HTERT RPE-1 (cell line): Measurements from ENCODE around the gene NFATC4.
"Not testable (repeated sequence)": the region's sequence is repeated elsewhere in the genome, so short reads cannot be mapped to it uniquely, and the experiment has no call there.

Source experiments
- in situ Hi-C: fragments of 300-500 bp; cut with MboI; formaldehyde crosslinking; loops from 4 replicates; pipeline ENCODE4 v1.14.3; 2020; ENCODE audit warnings: low sequenced_read_pairs

The NFATC4 gene

DNA sequence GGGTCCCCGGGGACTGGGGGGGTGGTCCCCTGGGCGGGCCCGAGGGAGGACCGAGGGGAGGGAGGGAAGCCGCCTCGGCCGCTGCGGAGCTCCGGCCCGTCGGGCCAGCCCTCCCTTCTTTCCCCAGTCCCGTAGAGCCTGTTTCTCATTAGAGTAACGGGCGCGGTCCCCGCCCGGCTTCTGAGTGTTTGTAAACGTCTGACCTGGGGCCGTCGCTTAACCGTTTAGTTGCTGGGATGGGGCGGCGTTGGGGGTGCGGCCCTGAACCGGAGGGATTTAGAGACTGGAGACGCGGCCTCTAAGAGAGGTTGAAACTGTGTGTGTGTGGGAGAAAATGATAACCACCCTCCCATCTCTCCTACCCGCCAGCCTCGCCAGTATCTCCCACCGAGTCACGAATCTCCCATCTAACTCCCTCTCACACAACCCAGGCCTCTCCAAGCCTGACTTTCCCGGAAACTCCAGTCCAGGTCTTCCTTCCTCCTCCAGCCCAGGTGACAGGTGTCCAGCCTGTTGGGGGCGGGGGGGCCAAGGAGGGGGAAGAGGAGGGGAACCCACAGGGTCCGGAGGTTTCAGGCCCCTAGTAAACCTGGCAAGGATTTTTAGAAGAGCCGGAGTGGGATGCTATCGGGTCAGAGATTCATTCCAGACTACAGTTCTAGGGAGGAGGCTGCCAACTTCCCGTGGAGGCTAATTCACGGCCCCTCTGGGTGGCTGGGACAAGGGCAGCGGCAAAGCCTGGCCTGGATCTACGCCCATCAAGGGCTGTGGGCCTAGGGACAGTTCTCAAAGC, 1.1 kb upstream of the NFATC4 start:
- in situ Hi-C loops = no loop called here

GRCh38 chr14:24368212-24368561, 203 bp downstream of the NFATC4 start:
- in situ Hi-C loops = no loop called here

GRCh38 chr14:24368562-24369252, 723 bp downstream of the NFATC4 start:
- in situ Hi-C loops = no loop called here

GRCh38 chr14:24369463-24369862, 1.5 kb downstream of the NFATC4 start:
- in situ Hi-C loops = no loop called here

GRCh38 chr14:24369907-24370687, 2.1 kb downstream of the NFATC4 start:
- in situ Hi-C loops = no loop called here

DNA sequence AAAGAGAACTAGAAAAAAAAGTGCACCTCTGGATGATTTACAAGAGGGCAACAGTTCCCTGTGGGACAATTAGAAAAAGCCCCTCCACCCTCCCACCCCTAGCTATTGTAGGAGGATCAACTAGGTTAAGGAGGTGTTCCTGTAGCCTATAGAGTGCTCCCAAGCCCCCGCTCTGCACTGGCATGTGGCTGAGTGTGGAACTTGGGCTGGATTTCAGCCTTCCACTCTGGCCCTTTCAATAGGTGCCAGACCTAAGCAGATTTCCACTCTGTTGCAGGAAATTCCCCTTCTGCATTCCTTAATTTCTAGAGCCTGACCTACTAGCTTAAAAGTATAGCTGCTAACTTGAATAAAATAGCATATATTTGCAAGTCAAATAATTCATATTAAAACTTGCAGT, 2.8 kb downstream of the NFATC4 start:
- in situ Hi-C loops = no loop called here

DNA sequence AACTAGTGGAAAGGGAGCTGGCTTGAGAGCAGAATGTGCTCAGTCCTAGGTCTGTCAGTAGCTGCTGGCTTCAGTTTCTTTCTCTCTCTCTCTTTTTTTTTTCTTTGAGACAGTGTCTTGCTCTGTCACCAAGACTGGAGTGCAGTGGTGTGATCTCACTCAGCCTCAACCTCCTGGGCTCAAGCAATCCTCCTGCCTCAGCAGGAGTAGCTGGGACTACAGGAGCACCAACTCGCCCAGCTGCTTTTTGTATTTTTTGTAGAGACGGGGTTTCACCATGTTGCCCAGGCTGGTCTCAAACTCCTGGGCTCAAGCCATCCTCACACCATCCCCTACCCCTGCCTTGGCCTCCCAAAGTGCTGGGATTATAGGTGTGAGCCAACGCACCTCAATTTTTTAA, 3.6 kb downstream of the NFATC4 start:
- in situ Hi-C loops = not testable (repeated sequence)

DNA sequence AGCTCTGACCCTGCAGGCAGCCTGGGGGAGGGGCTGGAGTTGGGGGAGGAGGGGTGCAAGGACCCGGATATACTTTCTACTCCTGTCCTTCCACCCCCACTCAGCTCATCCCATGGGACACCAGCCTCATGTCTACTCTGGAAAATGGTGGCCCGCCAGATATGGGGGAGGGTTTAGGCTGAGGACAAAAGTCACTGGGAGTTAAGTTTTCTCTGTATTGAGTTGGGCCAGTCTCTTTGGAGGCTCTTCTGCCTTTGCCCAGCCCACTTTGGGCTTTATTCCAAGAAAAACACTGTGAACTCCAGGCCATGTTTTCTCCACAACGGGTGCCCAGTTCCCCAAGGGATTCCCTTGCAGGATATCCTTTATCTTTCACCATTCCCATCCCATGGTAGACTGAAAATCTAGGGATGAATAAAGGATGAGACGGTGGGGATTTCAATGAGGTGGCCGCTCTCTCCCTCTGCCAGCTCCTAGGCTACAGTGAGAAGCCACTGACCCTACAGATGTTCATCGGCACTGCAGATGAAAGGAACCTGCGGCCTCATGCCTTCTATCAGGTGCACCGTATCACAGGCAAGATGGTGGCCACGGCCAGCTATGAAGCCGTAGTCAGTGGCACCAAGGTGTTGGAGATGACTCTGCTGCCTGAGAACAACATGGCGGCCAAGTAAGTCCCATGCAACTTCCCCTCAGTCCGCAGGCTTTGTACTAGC, 4.9 kb downstream of the NFATC4 start:
- in situ Hi-C loops = no loop called here

DNA sequence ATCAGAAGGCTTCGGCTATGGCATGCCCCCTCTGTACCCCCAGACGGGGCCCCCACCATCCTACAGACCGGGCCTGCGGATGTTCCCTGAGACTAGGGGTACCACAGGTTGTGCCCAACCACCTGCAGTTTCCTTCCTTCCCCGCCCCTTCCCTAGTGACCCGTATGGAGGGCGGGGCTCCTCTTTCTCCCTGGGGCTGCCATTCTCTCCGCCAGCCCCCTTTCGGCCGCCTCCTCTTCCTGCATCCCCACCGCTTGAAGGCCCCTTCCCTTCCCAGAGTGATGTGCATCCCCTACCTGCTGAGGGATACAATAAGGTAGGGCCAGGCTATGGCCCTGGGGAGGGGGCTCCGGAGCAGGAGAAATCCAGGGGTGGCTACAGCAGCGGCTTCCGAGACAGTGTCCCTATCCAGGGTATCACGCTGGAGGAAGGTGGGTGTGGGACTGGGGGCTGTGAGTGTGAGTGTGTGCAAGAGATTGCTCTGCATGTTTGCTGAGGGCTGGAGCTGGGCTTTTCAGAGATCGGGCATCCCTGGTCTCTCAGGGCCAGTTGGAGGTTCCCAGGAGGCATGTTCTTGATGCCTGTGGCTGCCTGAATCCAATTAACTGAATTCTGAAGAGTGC, 8.6 kb downstream of the NFATC4 start:
- in situ Hi-C loops = no loop called here

DNA sequence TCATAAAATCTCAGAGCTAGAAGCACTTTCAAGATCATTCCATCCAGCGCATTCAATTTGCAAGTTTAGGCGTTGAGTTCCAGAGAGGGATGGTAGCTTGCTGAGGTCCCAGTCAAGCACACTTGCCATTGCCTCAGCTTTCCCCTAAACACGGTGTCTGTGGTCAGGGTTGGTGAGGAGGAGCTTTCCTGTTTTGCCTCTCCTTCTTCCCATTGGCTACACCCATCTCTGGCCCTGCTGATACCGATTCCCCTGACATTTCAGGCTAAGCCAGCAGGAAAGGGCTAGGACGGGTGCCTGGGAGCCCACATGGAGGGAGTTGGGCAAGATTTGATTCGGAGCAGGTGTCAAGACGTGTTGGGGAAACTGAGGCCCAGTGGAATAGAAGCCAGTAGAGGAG, 9.1 kb downstream of the NFATC4 start:
- in situ Hi-C loops = no loop called here

- in situ Hi-C loops = no loop called here
Observed at GRCh38 chr14:24377657-24378056, 9.7 kb downstream of the NFATC4 start.

DNA sequence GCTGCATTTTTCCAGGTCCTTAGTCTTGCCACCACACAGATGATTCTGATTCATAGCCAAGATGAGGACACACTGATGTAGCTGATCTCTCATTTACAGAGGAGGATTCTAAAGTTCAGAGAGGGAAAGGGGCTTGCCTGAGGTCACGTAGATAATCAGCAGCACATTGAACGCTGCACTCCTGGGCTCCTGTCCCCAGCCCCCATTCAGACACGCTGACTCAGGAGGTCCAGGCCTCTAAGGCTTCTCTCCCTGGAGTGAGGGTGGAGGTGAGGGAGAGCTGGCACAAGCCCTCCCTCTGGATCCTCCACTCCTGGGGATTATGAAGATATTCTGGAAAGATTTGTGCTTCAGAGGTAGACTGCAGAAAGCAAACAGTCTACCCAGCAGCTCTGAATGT, 10.3 kb downstream of the NFATC4 start:
- in situ Hi-C loops = no loop called here

DNA sequence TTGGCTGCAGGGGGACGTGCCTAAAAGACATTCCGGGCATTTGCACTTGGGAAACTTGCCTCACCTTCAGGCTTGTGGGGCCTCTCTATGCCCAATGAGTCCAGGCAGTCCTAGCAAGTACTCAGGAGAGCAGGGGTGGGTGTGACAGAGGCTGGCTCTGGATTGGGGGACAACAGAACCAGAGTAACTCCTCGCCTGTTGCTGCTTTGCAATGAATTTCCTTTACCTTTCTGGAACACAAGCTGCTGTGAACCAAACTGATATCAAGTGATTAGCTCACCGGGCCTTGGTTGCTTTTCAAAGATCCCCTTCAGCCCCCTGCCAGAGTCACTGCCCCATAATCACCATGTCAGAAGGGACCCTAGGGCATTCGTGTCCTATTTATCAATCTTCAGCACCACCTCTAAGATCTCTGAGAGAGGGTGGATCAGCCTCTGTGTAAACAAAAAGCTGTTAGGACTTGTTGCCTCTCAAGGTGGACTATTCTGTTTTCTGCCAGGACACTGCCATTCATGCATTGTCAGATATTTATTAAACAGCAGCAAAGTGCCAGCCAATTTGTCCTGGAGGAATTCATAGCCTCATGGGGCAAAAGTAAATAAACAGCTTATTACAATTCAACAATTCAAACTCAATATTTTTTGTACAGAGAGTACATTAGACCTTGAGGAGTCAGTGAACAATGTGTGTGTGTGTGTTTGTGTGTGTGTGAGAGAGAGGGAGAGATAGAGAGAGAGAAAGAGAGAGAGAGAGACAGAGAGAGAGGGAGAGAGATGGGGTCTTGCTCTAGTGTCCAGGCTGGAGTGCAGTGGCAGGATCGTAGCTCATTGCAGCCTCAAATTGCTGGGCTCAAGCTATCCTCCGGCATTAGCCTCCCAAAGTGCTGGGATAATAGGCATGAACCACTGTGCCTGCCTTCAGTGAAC, 11.3 kb downstream of the NFATC4 start:
- in situ Hi-C loops = no loop called here

DNA sequence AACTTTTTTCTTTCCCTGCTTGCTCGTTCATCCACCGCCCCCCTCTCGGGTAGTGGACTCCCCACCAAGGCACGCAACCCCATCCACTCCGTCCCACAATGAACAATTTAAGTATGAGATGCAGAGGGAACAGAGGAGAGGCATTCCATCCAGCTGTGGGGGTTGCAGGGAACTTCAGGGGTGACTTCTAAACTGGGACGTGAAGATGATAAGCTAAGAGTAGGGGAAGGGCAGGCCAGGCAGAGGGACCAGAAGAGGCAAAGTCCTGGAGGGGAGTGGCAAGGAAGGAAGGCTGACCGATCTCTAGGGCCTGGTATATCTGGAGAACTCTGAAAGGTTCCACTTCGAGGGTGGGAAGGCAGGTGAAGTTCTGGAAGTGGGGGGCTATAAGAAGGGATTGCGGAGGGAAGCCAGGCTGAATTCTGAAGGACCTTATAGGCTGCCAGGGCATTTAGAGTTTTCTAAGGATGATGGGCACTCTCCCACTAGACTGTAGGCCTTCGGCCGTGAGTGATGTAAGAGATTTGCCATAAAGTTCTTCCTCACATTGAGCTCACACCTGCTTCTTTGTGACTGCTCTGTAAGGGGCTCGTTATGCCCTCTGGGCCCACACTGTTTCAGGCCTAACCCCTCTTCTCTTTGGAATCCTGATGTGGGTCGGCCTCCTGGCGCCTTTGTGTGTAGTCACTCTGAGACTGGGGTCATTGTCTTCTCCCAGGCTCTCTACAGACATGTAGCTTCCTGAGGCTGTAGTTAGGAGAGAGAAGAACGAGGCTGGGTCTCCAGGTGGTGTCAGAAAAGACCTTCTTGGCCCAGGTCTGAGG, 12.1 kb downstream of the NFATC4 start:
- in situ Hi-C loops = no loop called here

DNA sequence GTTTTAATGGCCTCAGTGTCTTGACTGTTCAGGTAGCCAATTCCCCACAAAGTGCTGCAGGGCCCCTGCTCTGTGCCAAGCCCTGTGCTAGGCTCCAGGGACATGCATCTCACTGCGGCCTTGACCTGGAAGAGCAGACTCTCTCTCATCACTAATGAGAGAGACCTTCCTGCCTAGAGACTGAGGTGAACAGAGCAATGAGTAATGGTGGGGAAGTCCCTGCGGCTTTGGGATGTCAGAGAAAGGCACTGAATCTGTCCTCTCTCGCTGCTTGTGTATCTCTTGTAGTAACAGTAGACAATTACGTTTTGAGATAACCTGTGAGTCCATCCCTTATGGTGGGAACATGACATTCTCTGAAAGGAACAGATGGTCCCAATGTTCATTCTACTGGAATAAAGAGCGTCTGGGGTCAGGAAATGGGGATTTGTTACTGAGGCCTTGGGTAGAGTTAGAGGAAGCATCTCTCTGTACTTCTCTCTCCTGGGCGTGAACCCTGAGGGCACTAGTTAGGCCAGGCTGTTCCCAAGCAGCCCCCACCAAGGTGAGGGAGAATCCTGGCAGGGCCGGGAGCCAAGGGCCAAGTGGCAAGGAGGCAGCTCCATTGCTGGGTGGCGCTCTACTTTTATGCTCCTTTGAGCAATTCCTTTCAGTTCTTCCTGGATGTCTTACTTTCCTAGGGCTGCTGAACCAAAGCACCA, 13.5 kb downstream of the NFATC4 start:
- in situ Hi-C loops = no loop called here

DNA sequence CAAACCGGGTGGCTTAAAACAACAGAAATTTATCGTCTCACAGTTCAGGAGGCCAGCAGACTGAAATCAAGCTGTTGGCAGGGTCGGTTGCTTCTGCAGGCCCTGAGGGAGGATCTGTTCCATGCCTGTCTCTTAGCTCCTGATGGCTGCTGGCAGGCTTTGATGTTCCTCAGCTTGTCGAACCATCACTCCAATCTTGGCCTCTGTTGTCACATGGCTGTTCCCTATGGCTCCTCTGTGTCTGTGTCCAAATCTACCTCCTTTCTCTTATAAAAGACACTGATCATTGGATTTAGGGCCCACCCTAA, 14.0 kb downstream of the NFATC4 start:
- in situ Hi-C loops = no loop called here

DNA sequence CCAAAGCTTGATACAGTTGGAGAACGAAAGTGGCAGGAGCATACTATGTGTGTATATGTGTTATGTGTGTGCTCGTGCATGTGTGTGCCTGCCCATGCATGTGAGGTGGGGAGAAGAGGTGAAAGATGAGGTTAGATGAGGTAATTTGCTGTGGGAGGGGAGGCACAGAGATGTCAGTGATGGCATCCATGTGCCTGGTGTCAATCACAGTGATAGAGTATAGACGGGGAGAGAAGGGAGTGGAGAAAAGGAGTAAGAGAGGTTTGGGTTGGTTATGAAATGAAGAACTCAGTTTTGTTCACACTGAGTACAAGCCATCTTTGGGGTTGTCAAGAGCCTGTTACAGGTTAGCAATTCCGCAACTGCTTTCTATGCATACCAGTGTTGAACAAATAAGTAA, 16.2 kb downstream of the NFATC4 start:
- in situ Hi-C loops = no loop called here

- in situ Hi-C loops = no loop called here
Observed at GRCh38 chr14:24385524-24385923, 17.5 kb downstream of the NFATC4 start.

- in situ Hi-C loops = no loop called here
Observed at GRCh38 chr14:24387009-24387345, 19.0 kb downstream of the NFATC4 start.
